HG03097 (cell line): Measurements from ENCODE around the gene GPR101.

ENCODE experiments used
- ATAC-seq: cut with Tn5 transposase; IDR thresholded peaks from one replicate; pipeline ENCODE4 v1.9.1; 2021; ENCODE audit not compliant: unreplicated experiment, low FRiP score

The GPR101 gene

GRCh38 chrX:137033774-137034507, at the start of gene GPR101:
TSS of gene GPR101 (minus strand) at chrX:137033995. CDS start at chrX:137031674, 2,321 bp downstream.
- no peak for ATAC-seq

DNA sequence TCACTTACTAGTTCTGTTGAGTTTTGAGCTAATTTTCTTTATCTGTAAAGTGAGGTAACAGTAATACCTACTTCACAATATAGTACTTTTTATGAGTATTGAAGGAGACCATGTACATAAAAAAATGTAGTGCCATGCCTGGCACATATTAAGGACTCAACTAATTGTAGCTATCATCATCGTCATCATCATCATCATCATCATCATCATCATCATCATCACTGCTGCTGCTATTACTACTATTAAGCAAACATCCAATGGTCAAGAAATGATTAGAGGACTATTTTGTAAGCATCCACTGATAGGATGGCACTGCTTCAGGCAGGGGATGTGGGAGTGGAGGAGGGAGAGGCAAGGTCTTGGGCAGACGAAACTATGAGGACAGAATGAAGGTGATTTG, 47.4 kb upstream of the GPR101 start:
- ATAC-seq: no peak

DNA sequence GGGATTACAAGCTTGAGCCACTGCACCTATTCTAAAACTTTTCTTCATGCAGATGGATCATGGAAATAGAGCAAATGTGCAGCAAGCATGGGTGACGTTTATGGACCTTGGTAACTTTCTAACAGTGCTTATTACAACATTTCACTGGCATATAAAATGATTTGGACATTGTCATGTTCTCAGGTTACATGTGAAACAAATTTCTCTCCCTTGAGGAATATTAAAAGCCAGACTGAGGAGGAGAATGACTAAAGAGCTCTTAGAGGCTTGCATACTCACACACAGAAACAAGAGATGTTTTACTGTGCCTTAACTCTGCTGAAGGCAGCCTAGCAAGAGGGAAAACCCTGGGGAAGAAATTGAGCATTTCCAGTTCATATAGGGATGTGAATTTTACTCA, 38.6 kb upstream of the GPR101 start:
- ATAC-seq: no peak

- no peak for ATAC-seq
Observed at GRCh38 chrX:137071596-137071995, 37.8 kb upstream of the GPR101 start.

GRCh38 chrX:137067147-137067546, 33.4 kb upstream of the GPR101 start:
- no peak for ATAC-seq

GRCh38 chrX:137062915-137063617, 29.3 kb upstream of the GPR101 start:
- no peak for ATAC-seq

GRCh38 chrX:137058339-137059127, 24.7 kb upstream of the GPR101 start:
- no peak for ATAC-seq

DNA sequence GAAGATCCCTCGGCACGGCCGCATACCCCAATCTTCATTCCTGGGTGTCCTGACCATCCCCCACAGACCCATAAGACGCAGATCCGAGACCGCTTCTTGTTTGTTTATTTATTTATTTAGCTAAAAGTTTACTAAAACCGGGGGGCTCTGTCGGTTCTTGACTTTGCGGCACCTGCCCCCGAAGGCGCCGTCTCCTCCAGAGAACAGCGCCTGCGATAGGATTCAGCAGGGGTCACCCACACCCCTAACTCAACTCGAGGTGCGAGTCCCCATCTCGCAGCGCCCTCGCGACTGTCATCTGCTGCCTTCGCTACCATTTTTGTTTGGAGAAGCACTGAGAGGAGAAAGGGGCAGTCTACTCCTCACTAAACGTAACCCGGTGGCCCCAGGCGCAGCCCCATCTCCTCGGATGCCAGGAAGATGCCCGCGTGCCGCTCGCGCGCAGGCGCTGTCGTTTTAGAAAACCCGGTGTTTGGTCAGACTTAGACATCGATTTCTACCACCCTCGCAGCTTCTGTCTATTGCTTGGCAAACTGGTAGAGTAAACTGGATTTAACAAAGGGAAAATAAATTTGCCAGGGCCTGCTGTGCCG, 18.9 kb upstream of the GPR101 start:
- ATAC-seq: no peak

DNA sequence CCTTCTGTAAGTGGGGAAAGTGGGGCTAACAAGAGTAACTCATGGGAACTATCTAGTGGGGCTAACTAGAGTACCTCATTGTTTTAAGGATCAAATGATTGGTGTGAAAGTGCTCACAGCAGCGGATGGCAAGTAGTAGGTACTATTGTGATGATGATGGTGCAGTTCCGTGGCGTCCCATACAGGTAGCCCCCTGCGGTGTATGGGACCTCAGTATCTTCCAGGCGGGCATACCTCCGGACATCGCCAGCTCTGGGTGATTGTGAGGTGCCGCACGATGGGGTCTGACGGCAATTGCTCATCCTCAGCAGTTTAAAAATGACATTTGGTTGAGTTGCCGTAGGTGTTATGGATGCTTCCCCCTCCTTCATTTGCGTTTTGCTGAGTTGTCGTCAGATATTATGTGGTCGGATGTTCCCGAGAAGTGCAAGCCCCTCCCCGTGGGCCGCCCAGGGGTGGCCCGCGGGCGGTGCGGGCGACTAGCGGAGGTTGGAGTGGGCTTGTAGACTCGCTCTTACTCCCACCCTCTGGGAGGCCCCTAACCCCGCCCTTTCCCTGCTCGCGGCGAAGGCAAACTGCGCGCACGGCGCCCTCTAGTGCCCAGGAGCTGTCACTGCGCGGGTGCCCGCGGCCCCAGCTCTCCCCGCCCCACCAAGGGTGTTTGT, 18.3 kb upstream of the GPR101 start:
- peak; percentile 93 for ATAC-seq

DNA sequence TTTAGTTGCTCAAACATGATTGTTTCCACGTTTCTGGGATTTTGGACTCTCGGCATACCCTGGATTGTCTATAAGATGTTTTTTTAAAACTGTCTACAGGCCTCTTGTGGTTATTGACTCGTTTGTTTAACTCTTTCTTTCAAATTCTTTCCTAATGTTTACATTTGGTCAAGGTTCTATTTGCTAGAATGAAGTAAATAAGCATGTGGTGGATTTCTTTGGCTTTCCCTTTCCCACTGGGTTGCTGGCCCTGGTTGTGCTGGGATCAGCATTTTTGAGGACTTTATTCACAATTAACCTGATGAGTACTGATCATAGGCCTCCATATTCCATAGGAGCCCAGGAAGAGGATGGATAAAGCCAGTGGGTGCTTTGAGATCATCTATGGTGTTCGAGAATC, 11.1 kb upstream of the GPR101 start:
- no peak for ATAC-seq

GRCh38 chrX:137043736-137044135, 9.9 kb upstream of the GPR101 start:
- no peak for ATAC-seq

DNA sequence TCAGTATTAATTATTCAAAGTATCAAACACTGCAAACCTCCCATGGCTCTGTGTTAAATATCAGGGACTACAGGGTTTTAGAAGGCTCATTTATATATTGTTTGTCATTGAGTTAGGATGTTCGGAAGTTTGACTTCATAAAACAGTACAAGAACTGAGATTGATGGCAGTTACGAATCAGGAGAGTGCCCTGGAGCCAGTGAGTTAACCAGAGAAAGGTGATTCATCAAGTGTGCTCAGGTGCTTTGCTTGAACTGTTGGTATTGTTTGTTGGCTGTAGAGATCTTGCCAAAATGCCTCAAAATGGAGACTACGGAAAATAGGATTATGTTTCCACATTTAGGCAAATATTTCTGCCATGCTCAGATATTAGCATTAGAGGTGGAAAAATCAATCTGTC, 7.5 kb upstream of the GPR101 start:
- ATAC-seq: no peak

GRCh38 chrX:137040113-137040794, 6.5 kb upstream of the GPR101 start:
- ATAC-seq: no peak

GRCh38 chrX:137034508-137034872, 695 bp upstream of the GPR101 start:
- ATAC-seq: no peak

- ATAC-seq: no peak
Observed at GRCh38 chrX:137032841-137033773, 688 bp downstream of the GPR101 start.

- no peak for ATAC-seq
Observed at GRCh38 chrX:137032341-137032694, 1.5 kb downstream of the GPR101 start.

- ATAC-seq: no peak
Observed at GRCh38 chrX:137031517-137032340, 2.1 kb downstream of the GPR101 start.

GRCh38 chrX:137031039-137031438, 2.8 kb downstream of the GPR101 start:
- ATAC-seq: no peak
